Fibroblast of lung (primary cell): ENCODE data around the gene DLX6.

ENCODE experiments used
- CTCF ChIP-seq, 2 donors: IDR thresholded peaks in 1 of 2; conservative IDR thresholded peaks in 1 of 2; 1 replicate in 1 of 2; 2 replicates in 1 of 2; pipeline ENCODE4 v1.5.1; 2011 to 2012; ENCODE audit warnings: low read length in 2 of 2, control low read depth in 1 of 2, inconsistent platforms in 1 of 2, low read depth in 1 of 2, mild to moderate bottlenecking in 1 of 2
- EZH2 ChIP-seq: IDR thresholded peaks from 2 replicates; pipeline ENCODE4 v1.5.1; 2012; ENCODE audit warnings: low read length, control low read depth, mild to moderate bottlenecking; ENCODE audit errors: missing control alignments

- TF ChIP-seq CTCF (conservative IDR thresholded peaks at IDR 0.05 in 1 of 2, IDR thresholded peaks at IDR 0.05 in 1 of 2; ENCODE audit: low read depth in 1 of 2, low read length in 2 of 2) (no peak), EZH2 (no peak)
Measured at GRCh38 chr7:97016381-97017191, 11.2 kb downstream of the DLX6 start.
